ENCODE results near the gene DUSP12.

The DUSP12 gene

DNA sequence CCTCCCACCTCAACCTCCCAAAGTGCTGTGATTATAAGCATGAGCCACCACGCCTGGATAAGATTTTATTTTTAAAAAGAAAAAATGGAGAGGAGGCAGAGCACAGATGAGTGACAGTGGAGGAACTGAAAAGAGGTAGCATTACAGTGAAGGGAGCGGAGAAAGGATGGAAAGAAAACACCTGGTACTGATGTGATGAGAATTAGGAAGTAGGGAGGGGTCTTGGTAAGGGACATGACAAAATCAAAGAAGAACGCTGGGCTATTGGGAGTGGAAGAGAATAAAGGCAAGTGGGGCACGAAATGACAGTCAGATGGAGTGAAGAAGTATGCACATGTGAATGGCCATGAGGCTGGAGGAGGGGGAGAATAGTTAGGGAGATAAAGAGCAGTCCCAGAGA, 40.2 kb upstream of the DUSP12 start:
- TF ChIP-seq CTCF (conservative IDR thresholded peaks at IDR 0.05; ENCODE audit: low read depth, low read length) = no peak
- DNase-seq (ENCODE audit: low read depth) = no peak
- H3K4me3 ChIP-seq (ENCODE audit: low read length) = no peak overlapping the region

GRCh38 chr1:161710560-161710959, 39.0 kb upstream of the DUSP12 start:
- DNase-seq (ENCODE audit: low read depth) = no peak
- no peak overlapping the region for H3K4me3 ChIP-seq (ENCODE audit: low read length)
- no peak for TF ChIP-seq CTCF (conservative IDR thresholded peaks at IDR 0.05; ENCODE audit: low read depth, low read length)

DNA sequence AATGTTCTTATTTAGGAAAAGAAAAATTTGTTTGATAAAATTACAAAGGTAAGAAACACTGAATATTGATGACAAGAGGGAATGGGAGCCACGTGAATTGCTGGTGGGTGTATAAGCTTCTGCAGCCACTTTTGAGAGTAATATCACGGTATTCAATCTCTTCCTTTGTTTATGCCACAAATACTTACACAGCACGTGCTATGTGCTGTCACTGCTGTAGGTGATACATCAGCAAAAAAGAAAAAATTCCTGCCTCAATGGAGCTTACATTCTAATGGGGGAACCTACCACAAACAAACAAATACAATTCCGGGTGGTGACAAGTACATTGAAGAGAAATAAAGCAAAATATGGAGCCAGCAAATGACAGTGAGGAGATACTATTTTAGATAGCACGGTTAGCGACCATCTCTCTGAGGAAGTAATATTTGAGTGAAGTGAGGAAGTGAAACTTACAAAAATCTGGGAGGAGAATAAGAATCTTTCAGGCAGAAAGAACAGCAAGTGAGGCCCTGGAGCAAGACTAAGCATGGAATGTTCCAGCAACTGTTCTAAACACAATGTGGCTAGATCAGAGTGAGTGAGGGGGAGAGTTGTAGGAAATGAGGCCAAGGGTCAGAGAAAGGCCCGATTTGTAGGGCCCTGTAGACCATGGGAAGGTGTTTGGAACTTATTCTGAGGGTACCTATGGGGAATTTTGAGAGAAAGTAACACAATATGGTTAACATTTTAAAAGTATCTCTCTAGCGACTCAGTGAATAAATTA, 30.8 kb upstream of the DUSP12 start:
- DNase-seq (ENCODE audit: low read depth) = no peak
- no peak for TF ChIP-seq CTCF (conservative IDR thresholded peaks at IDR 0.05; ENCODE audit: low read depth, low read length)
- H3K4me3 ChIP-seq (ENCODE audit: low read length) = no peak overlapping the region

DNA sequence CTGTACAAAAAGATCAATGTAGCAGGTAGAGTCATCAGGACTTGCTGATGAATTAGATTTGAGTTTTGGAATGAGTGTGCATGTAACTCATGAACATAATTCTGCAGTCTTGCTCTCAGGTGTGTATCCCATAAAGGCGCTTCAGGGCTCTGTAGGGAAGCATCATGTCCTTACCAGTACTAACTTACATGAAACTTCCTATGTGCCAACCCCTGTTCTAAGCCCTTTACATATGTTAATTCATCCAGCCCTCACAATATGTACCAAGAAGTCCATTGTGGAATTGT, 30.3 kb upstream of the DUSP12 start:
- H3K4me3 ChIP-seq (ENCODE audit: low read length) = no peak overlapping the region
- DNase-seq (ENCODE audit: low read depth) = no peak

DNA sequence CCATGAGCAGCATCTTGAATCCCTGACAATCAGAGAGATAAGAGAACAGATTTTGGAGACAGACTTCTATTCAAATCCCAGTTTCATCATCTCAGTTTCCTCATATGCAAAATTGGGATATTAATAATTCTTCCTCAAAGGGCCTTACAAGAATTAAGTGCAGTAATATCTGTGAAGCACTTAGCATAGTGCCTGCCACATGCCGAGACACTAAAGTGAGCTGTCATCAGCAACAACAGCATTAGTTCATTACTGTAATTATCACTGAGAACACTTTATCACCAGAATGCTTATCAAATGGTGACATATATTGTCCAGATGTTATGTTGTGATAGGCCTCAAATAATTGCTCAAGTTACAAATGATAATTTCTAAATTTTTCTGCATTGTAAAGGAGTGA, 29.2 kb upstream of the DUSP12 start:
- DNase-seq (ENCODE audit: low read depth) = no peak
- TF ChIP-seq CTCF (conservative IDR thresholded peaks at IDR 0.05; ENCODE audit: low read depth, low read length) = no peak

More for the DNA sequence above, 30.3 kb upstream of the DUSP12 start:
- TF ChIP-seq CTCF (conservative IDR thresholded peaks at IDR 0.05; ENCODE audit: low read depth, low read length) = no peak

GRCh38 chr1:161720956-161721737, 28.4 kb upstream of the DUSP12 start, which contains the start of gene FCRLB:
Gene FCRLB, plus strand, starts transcription at chr1:161721544. Its CDS starts 1,129 bp downstream, at chr1:161722673.
- no peak for TF ChIP-seq CTCF (conservative IDR thresholded peaks at IDR 0.05; ENCODE audit: low read depth, low read length)
- no peak for DNase-seq (ENCODE audit: low read depth)
- H3K4me3 ChIP-seq (ENCODE audit: low read length) = no peak within 1 kb of the TSS

More for the DNA sequence above, 29.2 kb upstream of the DUSP12 start:
- no peak overlapping the region for H3K4me3 ChIP-seq (ENCODE audit: low read length)
